Measurements from ENCODE around the gene DUOXA2. TPM values are rescaled to one million over a fixed set of nuclear protein-coding genes. Genes with fewer than 3 reads are reported as not detected.

Gene DUOXA2
- polyA plus RNA-seq, 2 of the 4 experiments (the other 2 are of a cell fraction) = not detected

DNA sequence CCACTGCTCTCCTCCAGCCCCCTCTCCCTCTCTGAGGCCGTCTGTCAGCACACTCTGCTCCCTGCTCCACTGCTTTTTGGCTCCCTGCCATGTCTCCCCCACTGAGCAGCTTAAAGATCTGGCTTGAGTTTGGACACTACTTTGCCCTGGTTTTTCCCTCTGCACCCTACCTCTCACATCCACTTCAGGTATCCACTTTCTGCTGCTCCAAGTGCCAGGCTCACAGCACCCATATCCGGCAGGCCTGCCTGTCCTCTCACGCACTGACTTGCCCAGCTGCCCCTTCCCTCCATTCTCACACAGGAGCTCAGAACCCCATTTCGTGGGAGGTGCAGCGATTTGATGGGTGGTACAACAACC, 19.4 kb downstream of the DUOXA2 start (continued):
- TF ChIP-seq RARB (CRISPR knock-in tag; IDR thresholded peaks at IDR 0.05) (no peak), FOSB (CRISPR knock-in tag; IDR thresholded peaks at IDR 0.05) (no peak), CBX8 (IDR thresholded peaks at IDR 0.05) (no peak), FOSL2 (IDR thresholded peaks at IDR 0.05) (no peak), FOSL2 (CRISPR knock-in tag; IDR thresholded peaks at IDR 0.05) (no peak), TP53 (CRISPR knock-in tag; IDR thresholded peaks at IDR 0.05) (no peak), CHD2 (IDR thresholded peaks at IDR 0.05; ENCODE audit: low read length, partially characterized antibody) (no peak)
- TF ChIP-seq, protein P1, sequence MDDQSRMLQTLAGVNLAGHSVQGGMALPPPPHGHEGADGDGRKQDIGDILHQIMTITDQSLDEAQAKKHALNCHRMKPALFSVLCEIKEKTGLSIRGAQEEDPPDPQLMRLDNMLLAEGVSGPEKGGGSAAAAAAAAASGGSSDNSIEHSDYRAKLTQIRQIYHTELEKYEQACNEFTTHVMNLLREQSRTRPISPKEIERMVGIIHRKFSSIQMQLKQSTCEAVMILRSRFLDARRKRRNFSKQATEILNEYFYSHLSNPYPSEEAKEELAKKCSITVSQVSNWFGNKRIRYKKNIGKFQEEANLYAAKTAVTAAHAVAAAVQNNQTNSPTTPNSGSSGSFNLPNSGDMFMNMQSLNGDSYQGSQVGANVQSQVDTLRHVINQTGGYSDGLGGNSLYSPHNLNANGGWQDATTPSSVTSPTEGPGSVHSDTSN (IDR thresholded peaks at IDR 0.05) = no peak
- TF ChIP-seq, protein P2, sequence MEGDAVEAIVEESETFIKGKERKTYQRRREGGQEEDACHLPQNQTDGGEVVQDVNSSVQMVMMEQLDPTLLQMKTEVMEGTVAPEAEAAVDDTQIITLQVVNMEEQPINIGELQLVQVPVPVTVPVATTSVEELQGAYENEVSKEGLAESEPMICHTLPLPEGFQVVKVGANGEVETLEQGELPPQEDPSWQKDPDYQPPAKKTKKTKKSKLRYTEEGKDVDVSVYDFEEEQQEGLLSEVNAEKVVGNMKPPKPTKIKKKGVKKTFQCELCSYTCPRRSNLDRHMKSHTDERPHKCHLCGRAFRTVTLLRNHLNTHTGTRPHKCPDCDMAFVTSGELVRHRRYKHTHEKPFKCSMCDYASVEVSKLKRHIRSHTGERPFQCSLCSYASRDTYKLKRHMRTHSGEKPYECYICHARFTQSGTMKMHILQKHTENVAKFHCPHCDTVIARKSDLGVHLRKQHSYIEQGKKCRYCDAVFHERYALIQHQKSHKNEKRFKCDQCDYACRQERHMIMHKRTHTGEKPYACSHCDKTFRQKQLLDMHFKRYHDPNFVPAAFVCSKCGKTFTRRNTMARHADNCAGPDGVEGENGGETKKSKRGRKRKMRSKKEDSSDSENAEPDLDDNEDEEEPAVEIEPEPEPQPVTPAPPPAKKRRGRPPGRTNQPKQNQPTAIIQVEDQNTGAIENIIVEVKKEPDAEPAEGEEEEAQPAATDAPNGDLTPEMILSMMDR (IDR thresholded peaks at IDR 0.05) = no peak

DNA sequence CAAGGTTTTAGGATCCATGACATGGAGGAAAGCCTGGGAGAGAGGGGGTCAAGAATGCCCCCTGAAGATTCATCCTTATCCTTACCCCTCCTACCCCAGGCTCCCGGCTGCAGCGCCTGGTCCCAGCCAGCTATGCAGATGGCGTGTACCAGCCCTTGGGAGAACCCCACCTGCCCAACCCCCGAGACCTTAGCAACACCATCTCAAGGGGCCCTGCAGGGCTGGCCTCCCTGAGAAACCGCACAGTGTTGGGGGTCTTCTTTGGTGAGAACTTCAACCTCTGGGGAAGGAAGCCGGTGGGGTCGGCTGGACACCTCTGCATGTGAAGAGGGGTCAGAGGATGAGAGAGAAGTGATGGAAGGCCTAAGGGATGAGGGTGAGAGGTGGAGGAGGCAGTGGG, 19.9 kb downstream of the DUOXA2 start:
- H3K4me2 ChIP-seq = no peak overlapping the region
- no peaks in the 10 kb centered on the region for H3K9me3 ChIP-seq
- H3K27ac ChIP-seq = no peak overlapping the region
- ChIA-PET POLR2A (no interaction called here), CTCF (interaction anchor here (2.1 kb wide), 1 partner anchor 16 kb away, joined by 6 read pairs; no protein-coding TSS in a partner anchor)
- ATAC-seq (no peak), DNase-seq (ENCODE audit: low read depth in 1 of 2, low spot score in 1 of 2) (no peak), FAIRE-seq (no peak)
- TF ChIP-seq POLR2AphosphoS2 (conservative IDR thresholded peaks at IDR 0.05; ENCODE audit: low read length) = no peak
- TF ChIP-seq NFE2L2 (conservative IDR thresholded peaks at IDR 0.05; ENCODE audit: low read length) = no peak
- TF ChIP-seq, protein P3, sequence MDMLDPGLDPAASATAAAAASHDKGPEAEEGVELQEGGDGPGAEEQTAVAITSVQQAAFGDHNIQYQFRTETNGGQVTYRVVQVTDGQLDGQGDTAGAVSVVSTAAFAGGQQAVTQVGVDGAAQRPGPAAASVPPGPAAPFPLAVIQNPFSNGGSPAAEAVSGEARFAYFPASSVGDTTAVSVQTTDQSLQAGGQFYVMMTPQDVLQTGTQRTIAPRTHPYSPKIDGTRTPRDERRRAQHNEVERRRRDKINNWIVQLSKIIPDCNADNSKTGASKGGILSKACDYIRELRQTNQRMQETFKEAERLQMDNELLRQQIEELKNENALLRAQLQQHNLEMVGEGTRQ (IDR thresholded peaks at IDR 0.05) = no peak
- no peak for TF ChIP-seq MAZ (IDR thresholded peaks at IDR 0.05; ENCODE audit: borderline replicate concordance, low read depth, low read length)
- no peak for TF ChIP-seq RARB (CRISPR knock-in tag; IDR thresholded peaks at IDR 0.05)
- TF ChIP-seq, protein P2 (IDR thresholded peaks at IDR 0.05) = no peak
- TF ChIP-seq, protein P4, sequence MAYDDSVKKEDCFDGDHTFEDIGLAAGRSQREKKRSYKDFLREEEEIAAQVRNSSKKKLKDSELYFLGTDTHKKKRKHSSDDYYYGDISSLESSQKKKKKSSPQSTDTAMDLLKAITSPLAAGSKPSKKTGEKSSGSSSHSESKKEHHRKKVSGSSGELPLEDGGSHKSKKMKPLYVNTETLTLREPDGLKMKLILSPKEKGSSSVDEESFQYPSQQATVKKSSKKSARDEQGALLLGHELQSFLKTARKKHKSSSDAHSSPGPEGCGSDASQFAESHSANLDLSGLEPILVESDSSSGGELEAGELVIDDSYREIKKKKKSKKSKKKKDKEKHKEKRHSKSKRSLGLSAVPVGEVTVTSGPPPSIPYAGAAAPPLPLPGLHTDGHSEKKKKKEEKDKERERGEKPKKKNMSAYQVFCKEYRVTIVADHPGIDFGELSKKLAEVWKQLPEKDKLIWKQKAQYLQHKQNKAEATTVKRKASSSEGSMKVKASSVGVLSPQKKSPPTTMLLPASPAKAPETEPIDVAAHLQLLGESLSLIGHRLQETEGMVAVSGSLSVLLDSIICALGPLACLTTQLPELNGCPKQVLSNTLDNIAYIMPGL (CRISPR knock-in tag; IDR thresholded peaks at IDR 0.05; ENCODE audit: borderline replicate concordance) = no peak
- no peak for TF ChIP-seq EHMT2 (IDR thresholded peaks at IDR 0.05; ENCODE audit: low read depth)
- no peak for TF ChIP-seq ESRRA (IDR thresholded peaks at IDR 0.05; ENCODE audit: borderline replicate concordance, low read length)
- TF ChIP-seq TP53 (CRISPR knock-in tag; IDR thresholded peaks at IDR 0.05) = no peak
- no peak overlapping the region for H3K4me3 ChIP-seq
- 70% methylated on average over 3 of the region's 7 CpGs for WGBS (ENCODE audit: missing lambda C conversion rate)
- H3K4me1 ChIP-seq = no peaks in the 10 kb centered on the region
